CD4-positive, alpha-beta memory T cell (primary cell): Measurements from ENCODE around the gene WDR86. TPM values are rescaled to one million over a fixed set of nuclear protein-coding genes. Genes with fewer than 3 reads are reported as not detected.

Source experiments
- CTCF ChIA-PET: fragments of 350-600 bp; sonication (Branson Sonifier 250); formaldehyde crosslinking; loops from one replicate; lab custom pipeline; 2021; ENCODE audit warnings: inconsistent platforms; ENCODE audit not compliant: partially characterized antibody; lab: Charles Lee
- POLR2A ChIA-PET: fragments of 350-600 bp; sonication (Branson Sonifier 250); formaldehyde crosslinking; loops from one replicate; lab custom pipeline; 2021; ENCODE audit not compliant: partially characterized antibody; lab: Charles Lee
- DNase-seq, 5 donors: peaks; one replicate each; pipeline versions ENCODE4 v3.0.0 to v3.0.0-alpha.2; 2020 to 2022; ENCODE audit warnings: mixed read lengths in 1 of 5
- H3K27ac ChIP-seq: one replicate; pipeline ENCODE4 v1.7.0; 2013; ENCODE audit warnings: low read depth, low read length
- H3K27me3 ChIP-seq: 2 replicates; pipeline ENCODE4 v1.7.0; 2013; ENCODE audit warnings: mild to moderate bottlenecking, low read length, moderate library complexity; ENCODE audit not compliant: insufficient read depth
- H3K36me3 ChIP-seq: 2 replicates; pipeline ENCODE4 v1.7.0; 2013; ENCODE audit warnings: mild to moderate bottlenecking, low read length, moderate library complexity; ENCODE audit not compliant: insufficient read depth
- H3K4me1 ChIP-seq: 2 replicates; pipeline ENCODE4 v1.7.0; 2013; ENCODE audit warnings: mild to moderate bottlenecking, low read length, moderate library complexity; ENCODE audit not compliant: insufficient read depth
- H3K4me3 ChIP-seq, 2 donors: one replicate each; pipeline ENCODE4 v1.7.0; 2013; ENCODE audit warnings: low read length in 2 of 2, mild to moderate bottlenecking in 1 of 2
- H3K9me3 ChIP-seq, 2 donors: one replicate each; pipeline ENCODE4 v1.7.0; 2013; ENCODE audit warnings: low read length in 2 of 2, control low read depth in 1 of 2; ENCODE audit not compliant: control insufficient read depth in 1 of 2
- H3K27ac Mint-ChIP-seq, 7 donors: one replicate each; pipeline ENCODE4 v1.8.0; 2020 to 2021; ENCODE audit warnings: mixed read lengths in 7 of 7, mild to moderate bottlenecking in 6 of 7, inconsistent platforms in 3 of 7, moderate library complexity in 3 of 7
- H3K27me3 Mint-ChIP-seq, 2 donors: one replicate each; pipeline ENCODE4 v1.8.0; 2020 to 2021; ENCODE audit warnings: mixed read lengths in 2 of 2
- H3K36me3 Mint-ChIP-seq, 2 donors: one replicate each; pipeline ENCODE4 v1.8.0; 2020 to 2021; ENCODE audit warnings: mixed read lengths in 2 of 2, inconsistent platforms in 1 of 2, mild to moderate bottlenecking in 1 of 2
- H3K4me1 Mint-ChIP-seq, 4 donors: one replicate each; pipeline ENCODE4 v1.8.0; 2020 to 2021; ENCODE audit warnings: mixed read lengths in 4 of 4, mild to moderate bottlenecking in 1 of 4
- H3K4me3 Mint-ChIP-seq, 8 donors: one replicate each; pipeline ENCODE4 v1.8.0; 2020 to 2021; ENCODE audit warnings: mixed read lengths in 8 of 8, mild to moderate bottlenecking in 7 of 8, moderate library complexity in 6 of 8, inconsistent platforms in 3 of 8
- H3K9me3 Mint-ChIP-seq, 8 donors: one replicate each; pipeline ENCODE4 v1.8.0; 2020 to 2021; ENCODE audit warnings: mixed read lengths in 8 of 8, mild to moderate bottlenecking in 5 of 8, inconsistent platforms in 3 of 8, moderate library complexity in 1 of 8
- intact Hi-C: fragments of 100-400 bp; cut with micrococcal nuclease; formaldehyde crosslinking; loops from one replicate; pipeline ENCODE4 v1.15.1; 2023
- polyA plus RNA-seq, 2 donors: library from polyadenylated mRNA; unstranded; fragments of 300-500 nt; fragmentation: Illumina TruSeq; gene quantifications; one replicate each; pipeline ENCODE4 v1.2.3, GENCODE V29; 2021
- total RNA-seq, 2 experiments: library from RNA; stranded (reverse); gene quantifications; one replicate each; pipeline ENCODE4 v1.2.3, GENCODE V29; 2021

The WDR86 gene
- total and polyA plus RNA-seq, 4 experiments from 2014 or later: 7.0 to 14.4 (median 9.0) TPM

GRCh38 chr7:151393031-151393977 is 16.5 kb downstream of the WDR86 start:
- Mint-ChIP-seq H3K4me1 (peaks cover 7 to 21% (median 13%) of the 10 kb centered on the region in 4 donors), H3K27me3 (no peaks in the 10 kb centered on the region), H3K9me3 (peaks cover 0 to 4% (median 0%) of the 10 kb centered on the region in 8 donors), H3K4me3 (no peak overlapping the region), H3K27ac (peak overlapping the region in 2 of 7 donors; percentile 53 to 85), H3K36me3 (peaks cover 0 to 6% of the 10 kb centered on the region in 2 donors)
- intact Hi-C loops: no loop called here
- no peaks in the 10 kb centered on the region for H3K27me3 ChIP-seq
- no peak for DNase-seq
- no peak overlapping the region for H3K4me3 ChIP-seq
- peaks cover 14% of the 10 kb centered on the region for H3K4me1 ChIP-seq
- ChIA-PET CTCF (interaction anchor here (1.4 kb wide), 1 partner anchor 25 kb away, joined by 4 read pairs; no protein-coding TSS in a partner anchor), POLR2A (no interaction called here)
- H3K9me3 ChIP-seq: peaks cover 0 to 4% of the 10 kb centered on the region in 2 donors
- H3K27ac ChIP-seq: no peak overlapping the region
- H3K36me3 ChIP-seq: no peaks in the 10 kb centered on the region

- no peak overlapping the region for H3K27ac ChIP-seq
- ChIA-PET CTCF (no interaction called here), POLR2A (no interaction called here)
- Mint-ChIP-seq H3K4me3 (no peak overlapping the region), H3K36me3 (peaks cover 0 to 3% of the 10 kb centered on the region in 2 donors), H3K27ac (no peak overlapping the region), H3K27me3 (no peaks in the 10 kb centered on the region), H3K9me3 (no peaks in the 10 kb centered on the region), H3K4me1 (peaks cover 2 to 14% (median 7%) of the 10 kb centered on the region in 4 donors)
- H3K27me3 ChIP-seq: no peaks in the 10 kb centered on the region
- H3K36me3 ChIP-seq: no peaks in the 10 kb centered on the region
- DNase-seq: no peak
- intact Hi-C loops: no loop called here
- H3K4me1 ChIP-seq: peaks cover 6% of the 10 kb centered on the region
- no peaks in the 10 kb centered on the region for H3K9me3 ChIP-seq
- H3K4me3 ChIP-seq: no peak overlapping the region
Measured at GRCh38 chr7:151392426-151392825, 17.4 kb downstream of the WDR86 start.

- intact Hi-C loops: no loop called here
- Histone ChIP-seq H3K4me1 (peaks cover 3% of the 10 kb centered on the region), H3K36me3 (no peaks in the 10 kb centered on the region), H3K27me3 (no peaks in the 10 kb centered on the region), H3K9me3 (no peaks in the 10 kb centered on the region), H3K27ac (no peak overlapping the region), H3K4me3 (no peak overlapping the region)
- H3K4me1 Mint-ChIP-seq: peaks cover 2 to 10% (median 5%) of the 10 kb centered on the region in 4 donors
- peaks cover 0 to 3% of the 10 kb centered on the region in 2 donors for H3K36me3 Mint-ChIP-seq
- POLR2A ChIA-PET: no interaction called here
- no peaks in the 10 kb centered on the region for H3K9me3 Mint-ChIP-seq
- no peak overlapping the region for H3K27ac Mint-ChIP-seq
- no peak for DNase-seq
- H3K4me3 Mint-ChIP-seq: no peak overlapping the region
- no peaks in the 10 kb centered on the region for H3K27me3 Mint-ChIP-seq
- CTCF ChIA-PET: no interaction called here
Measured at GRCh38 chr7:151392002-151392401, 17.8 kb downstream of the WDR86 start.

- Histone ChIP-seq H3K9me3 (no peaks in the 10 kb centered on the region), H3K27ac (no peak overlapping the region), H3K4me3 (no peak overlapping the region), H3K4me1 (no peaks in the 10 kb centered on the region), H3K36me3 (no peaks in the 10 kb centered on the region), H3K27me3 (no peaks in the 10 kb centered on the region)
- no peak for DNase-seq
- H3K4me3 Mint-ChIP-seq: no peak overlapping the region
- no peaks in the 10 kb centered on the region for H3K27me3 Mint-ChIP-seq
- ChIA-PET CTCF (no interaction called here), POLR2A (interaction anchor here (1.1 kb wide), 1 partner anchor 9 kb away, joined by 3 read pairs; no protein-coding TSS in a partner anchor)
- no peaks in the 10 kb centered on the region for H3K9me3 Mint-ChIP-seq
- H3K4me1 Mint-ChIP-seq: peaks cover 0 to 6% (median 3%) of the 10 kb centered on the region in 4 donors
- peaks cover 0 to 3% of the 10 kb centered on the region in 2 donors for H3K36me3 Mint-ChIP-seq
- intact Hi-C loops: no loop called here
- H3K27ac Mint-ChIP-seq: no peak overlapping the region
Measured at GRCh38 chr7:151391358-151391730, 18.5 kb downstream of the WDR86 start.

GRCh38 chr7:151390598-151391357 is 19.1 kb downstream of the WDR86 start:
- no peak overlapping the region for H3K27ac ChIP-seq
- Mint-ChIP-seq H3K9me3 (no peaks in the 10 kb centered on the region), H3K27me3 (no peaks in the 10 kb centered on the region), H3K4me3 (no peak overlapping the region), H3K36me3 (peaks cover 0 to 3% of the 10 kb centered on the region in 2 donors), H3K27ac (peak overlapping the region in 6 of 7 donors; percentile 11 to 80 (median 60)), H3K4me1 (peaks cover 0 to 6% (median 3%) of the 10 kb centered on the region in 4 donors)
- intact Hi-C loops: no loop called here
- H3K9me3 ChIP-seq: no peaks in the 10 kb centered on the region
- no peak for DNase-seq
- H3K4me3 ChIP-seq: no peak overlapping the region
- POLR2A ChIA-PET: interaction anchor here (1.1 kb wide), 1 partner anchor 9 kb away, joined by 3 read pairs; no protein-coding TSS in a partner anchor
- H3K4me1 ChIP-seq: no peaks in the 10 kb centered on the region
- H3K36me3 ChIP-seq: no peaks in the 10 kb centered on the region
- CTCF ChIA-PET: interaction anchor here (0.6 kb wide), 1 partner anchor 58 kb away, joined by 3 read pairs; no protein-coding TSS in a partner anchor
- no peaks in the 10 kb centered on the region for H3K27me3 ChIP-seq

- H3K4me3 Mint-ChIP-seq: no peak overlapping the region
- ChIA-PET POLR2A (interaction anchor here (1.1 kb wide), 1 partner anchor 10 kb away, joined by 3 read pairs; no protein-coding TSS in a partner anchor), CTCF (interaction anchor here (0.6 kb wide), 1 partner anchor 59 kb away, joined by 3 read pairs; no protein-coding TSS in a partner anchor)
- H3K9me3 Mint-ChIP-seq: no peaks in the 10 kb centered on the region
- no peaks in the 10 kb centered on the region for H3K36me3 ChIP-seq
- intact Hi-C loops: no loop called here
- DNase-seq: no peak
- no peak overlapping the region for H3K4me3 ChIP-seq
- no peaks in the 10 kb centered on the region for H3K27me3 ChIP-seq
- no peak overlapping the region for H3K27ac ChIP-seq
- peak overlapping the region in 6 of 7 donors; percentile 29 to 80 (median 58) for H3K27ac Mint-ChIP-seq
- no peaks in the 10 kb centered on the region for H3K4me1 ChIP-seq
- H3K36me3 Mint-ChIP-seq: no peaks in the 10 kb centered on the region
- no peaks in the 10 kb centered on the region for H3K9me3 ChIP-seq
- H3K27me3 Mint-ChIP-seq: no peaks in the 10 kb centered on the region
- H3K4me1 Mint-ChIP-seq: peaks cover 0 to 6% (median 1%) of the 10 kb centered on the region in 4 donors
Measured at GRCh38 chr7:151389768-151390597, 19.9 kb downstream of the WDR86 start.
